Limb (tissue), 2 donors: ENCODE results near the gene PRKAR2B.

Source experiments
- DNase-seq, 2 donors: peaks; one replicate each; pipeline ENCODE4 v3.0.0-alpha.2; 2016; ENCODE audit errors: extremely low spot score in 2 of 2

Gene PRKAR2B

DNA sequence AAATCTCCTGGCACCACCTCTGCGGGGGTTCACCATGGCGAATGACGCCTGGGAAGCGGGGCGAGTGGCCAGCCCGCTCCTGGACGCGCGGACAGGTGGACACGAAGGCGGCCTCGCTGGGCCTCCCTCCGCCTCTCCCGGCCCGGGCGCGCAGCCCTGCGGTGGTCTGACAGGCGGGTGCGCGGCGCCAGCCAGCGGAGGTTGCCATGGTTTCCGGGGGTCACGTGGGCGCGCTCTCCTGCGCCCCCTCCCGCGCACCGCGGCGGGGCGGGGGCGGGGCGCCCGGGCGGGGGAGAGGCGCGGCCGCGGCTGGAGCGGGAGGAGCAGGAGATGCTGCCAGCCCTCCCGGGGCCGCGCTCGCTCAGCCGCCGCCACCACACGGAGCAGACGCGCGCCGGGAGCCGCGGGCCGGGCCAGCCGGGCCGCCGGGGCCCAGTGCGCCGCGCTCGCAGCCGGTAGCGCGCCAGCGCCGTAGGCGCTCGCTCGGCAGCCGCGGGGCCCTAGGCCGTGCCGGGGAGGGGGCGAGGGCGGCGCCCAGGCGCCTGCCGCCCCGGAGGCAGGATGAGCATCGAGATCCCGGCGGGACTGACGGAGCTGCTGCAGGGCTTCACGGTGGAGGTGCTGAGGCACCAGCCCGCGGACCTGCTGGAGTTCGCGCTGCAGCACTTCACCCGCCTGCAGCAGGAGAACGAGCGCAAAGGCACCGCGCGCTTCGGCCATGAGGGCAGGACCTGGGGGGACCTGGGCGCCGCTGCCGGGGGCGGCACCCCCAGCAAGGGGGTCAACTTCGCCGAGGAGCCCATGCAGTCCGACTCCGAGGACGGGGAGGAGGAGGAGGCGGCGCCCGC, at the start of gene PRKAR2B:
TSS of gene PRKAR2B (plus strand) at position 359 of the 848 bp plus-strand sequence. CDS start at position 562, 203 bp downstream.
- DNase-seq = peak; percentile 81 to 92

DNA sequence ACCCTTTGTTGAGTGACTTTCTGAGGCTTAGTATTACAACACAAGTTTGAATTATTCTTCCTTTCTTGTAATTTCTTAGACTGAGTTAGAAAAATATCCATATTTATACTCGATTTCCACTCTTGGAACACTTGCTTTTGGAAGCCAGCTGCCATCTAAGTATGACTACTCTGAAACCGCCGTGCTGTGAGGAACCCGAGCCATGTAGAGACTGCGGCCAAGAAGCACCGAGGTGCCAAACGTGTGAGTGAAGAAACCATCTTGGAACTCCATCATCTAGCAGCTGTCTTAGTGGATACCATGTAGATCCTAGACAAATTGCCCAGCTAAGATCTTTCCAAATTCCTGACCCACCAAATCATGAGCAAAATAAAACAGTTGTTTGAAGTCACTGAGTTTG, 49.7 kb upstream of the PRKAR2B start:
- no peak for DNase-seq

DNA sequence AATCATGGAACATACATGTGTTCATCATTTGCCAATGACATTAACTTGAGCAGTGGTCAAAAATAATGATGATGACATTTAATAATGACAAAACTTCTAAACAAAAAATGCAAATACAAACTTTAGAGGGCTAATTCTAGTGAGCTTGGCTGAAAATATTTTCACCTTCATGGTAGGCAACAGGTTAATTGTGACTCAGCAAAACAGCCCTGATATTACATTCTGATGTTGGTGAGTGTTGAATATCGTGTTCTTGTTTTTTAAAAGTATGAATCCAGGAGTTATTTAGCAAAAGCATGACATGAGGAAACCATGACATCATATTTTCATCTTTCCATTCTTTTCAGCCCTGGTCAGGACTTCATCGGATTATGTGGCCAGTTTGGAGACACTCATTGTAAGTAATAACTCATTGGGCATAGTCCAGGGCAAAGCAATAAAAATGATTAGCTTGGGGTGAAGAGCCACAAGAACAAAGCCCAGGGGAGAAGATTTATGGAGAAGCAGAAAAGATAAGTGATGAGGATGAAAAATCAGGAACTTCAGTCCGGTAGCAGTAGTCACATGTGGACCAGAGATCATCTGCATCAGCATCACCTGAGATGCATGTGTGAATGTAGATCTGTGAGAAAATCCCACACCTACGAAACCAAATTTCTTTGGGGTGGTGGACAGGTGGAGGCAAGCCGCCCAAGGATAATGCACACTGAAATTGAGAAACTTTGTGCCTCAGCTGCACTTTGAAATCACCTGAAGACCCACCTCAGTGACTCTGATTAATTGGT, 46.8 kb upstream of the PRKAR2B start:
- DNase-seq = no peak

DNA sequence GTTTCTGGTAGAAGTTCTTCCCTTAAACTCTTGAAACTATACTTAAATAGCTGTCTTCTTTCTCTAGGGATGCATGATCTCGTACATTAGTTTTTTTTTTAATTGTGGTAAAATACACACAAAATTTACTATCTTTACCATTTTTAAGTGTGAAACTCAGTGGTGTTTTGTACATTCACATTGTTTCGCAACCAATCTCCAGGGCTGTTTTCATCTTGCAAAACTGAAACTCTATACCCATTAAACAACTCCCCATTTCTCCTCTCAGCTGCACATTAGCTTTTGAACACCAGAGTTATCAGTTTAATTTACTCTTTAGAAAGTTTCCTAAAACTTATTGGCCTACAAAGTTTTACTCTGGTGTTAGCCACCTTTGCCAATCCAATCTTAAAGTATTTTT, 45.5 kb upstream of the PRKAR2B start:
- DNase-seq = no peak

DNA sequence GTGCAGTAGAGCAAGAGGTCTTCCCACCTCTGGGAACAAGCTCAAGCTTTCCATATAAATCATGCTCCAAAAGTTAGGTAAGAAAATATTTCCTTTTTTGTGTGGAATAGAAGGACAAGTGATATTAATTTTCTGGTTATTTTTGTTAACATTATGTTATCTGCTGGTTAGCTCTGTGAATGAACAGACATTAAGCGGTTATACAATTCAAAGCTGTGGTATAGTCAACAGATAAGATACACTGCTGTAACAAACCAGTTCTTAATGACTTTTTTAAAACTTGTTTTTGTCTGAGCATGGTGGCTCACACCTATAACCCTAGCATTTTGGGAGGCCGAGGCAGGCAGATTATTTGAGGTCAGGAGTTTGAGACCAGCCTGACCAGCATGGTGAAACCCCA, 43.0 kb upstream of the PRKAR2B start:
- DNase-seq = no peak

DNA sequence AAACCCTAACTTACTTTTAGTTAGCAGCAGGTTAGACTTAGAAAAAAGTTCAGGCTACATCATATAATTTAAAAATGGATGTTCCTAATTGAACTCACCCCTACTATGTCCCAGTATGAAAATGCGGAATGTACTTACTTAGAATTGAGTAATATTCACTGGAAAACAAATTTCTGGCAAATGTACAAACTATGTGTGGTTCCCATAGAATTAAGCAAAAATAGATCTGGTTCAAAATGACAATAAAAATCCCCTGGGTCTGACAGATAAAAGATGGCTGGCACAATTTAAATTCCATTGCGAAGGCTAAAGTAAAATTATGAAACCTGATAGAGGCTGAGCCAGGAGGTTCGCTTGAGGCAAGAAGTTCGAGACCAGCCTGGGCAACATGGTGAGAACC, 42.4 kb upstream of the PRKAR2B start:
- DNase-seq = no peak

DNA sequence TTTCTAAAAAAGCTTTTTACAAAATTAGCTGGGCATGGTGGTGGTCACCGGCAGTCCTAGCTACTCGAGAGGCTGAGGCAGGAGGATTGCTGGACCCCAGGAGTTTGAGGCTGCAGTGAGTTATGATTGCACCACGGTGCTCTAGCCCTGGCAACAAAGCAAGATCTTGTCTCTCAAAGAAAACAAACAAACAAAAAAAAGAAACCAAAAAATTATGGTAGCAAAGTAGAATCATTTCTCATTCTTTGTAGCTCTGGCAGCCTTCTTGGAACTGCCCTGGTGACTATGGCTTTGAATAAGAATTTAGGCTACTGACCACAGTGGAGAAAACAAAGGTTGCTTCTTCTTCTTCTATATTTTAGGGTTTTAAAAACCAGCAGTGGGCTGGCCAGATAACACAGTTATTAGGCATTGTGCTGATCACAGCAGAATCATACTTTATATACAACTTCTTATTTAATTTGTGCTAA, 41.9 kb upstream of the PRKAR2B start:
- no peak for DNase-seq

DNA sequence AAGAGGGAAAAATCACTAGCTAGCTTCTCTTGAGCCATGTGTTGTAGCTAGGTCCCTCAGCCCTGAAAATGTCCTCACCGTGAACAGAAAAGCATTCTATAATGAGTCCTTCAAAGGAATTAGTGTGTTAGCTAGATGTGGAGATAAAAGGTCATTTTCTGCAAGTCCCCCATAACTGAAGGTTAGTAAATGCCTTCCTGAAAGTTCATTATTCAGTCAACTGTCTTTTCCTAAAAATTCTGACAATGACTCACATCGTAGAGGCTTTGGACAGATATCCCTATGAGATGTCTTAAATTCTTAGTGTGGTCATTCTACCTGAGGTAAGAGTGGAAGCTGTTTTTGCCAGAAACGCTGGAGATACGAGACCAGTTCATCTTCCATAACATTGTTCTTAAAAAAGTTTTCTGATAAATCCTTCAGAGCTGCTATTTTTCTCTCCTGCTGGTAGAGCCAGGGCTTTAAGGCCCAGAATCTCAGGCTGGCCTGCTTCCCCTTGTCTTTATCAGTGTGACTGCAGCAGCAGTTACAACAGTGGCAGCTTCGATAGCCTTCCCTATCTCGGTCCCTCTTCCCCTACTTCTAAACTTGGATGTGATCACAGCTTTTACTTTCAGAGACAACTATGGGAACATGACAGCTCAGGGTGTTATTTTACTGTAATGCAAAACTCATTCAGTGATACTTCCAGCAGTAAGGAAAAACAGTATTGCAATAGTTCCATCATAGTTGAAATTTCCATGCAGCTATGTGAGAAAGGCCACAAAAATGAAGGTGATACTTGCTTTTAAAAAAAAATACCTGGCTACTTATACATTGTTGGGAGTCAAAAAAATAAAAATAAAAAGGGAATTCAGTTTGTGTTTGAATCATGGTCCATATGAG, 37.3 kb upstream of the PRKAR2B start:
- DNase-seq = no peak

DNA sequence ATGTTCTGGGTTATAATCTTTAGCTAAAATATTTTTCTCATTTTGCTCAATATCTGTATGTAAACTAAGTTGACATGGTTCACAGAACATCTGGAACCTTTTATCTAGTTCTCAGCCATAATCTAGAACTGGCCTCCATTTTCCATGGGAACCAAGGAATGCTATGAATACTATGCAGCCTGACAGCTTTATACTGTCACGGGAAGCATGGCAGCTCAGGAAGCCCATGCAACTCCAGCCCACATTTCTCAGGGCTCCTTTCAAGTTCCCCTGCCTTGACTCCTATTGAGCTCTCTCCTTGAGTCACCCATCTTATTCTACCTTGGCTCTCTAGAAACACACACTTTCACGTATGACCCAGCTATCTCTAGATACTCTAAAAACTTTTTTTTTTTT, 36.6 kb upstream of the PRKAR2B start:
- no peak for DNase-seq

DNA sequence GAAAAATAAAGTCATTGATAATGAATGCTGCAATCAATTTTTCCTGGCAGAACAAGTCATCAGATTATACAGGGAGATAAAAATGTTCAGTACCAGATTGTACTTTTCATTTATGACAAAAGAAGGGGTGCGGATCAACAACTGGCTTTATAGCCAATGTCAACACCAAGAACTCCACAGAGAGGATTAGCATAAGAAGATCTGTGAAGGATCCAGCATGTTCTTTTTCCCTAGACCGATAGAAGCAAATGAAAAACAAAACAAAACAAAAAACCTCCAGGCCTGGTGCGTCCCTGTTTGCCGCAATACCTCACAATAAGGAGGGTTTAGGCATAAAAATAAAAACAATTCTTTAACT, 34.7 kb upstream of the PRKAR2B start:
- no peak for DNase-seq

DNA sequence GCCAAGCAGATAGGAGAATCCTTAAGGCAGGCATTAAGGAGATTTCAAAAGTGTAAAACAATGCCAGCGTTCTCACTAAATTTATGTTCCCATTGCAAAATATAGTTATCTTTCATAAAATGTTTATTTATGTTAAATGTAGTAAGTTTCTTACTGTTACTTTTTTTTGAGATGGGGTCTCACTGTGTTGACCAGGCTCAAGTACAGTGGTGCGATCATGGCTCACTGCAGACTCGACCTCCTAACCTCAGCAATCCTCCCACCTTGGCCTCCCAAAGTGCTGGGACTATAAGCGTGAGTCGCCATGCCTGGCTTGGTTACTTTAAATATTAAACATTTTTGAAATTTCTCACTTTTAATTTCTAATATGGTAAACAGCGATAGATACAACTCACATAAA, 31.8 kb upstream of the PRKAR2B start:
- DNase-seq = no peak

DNA sequence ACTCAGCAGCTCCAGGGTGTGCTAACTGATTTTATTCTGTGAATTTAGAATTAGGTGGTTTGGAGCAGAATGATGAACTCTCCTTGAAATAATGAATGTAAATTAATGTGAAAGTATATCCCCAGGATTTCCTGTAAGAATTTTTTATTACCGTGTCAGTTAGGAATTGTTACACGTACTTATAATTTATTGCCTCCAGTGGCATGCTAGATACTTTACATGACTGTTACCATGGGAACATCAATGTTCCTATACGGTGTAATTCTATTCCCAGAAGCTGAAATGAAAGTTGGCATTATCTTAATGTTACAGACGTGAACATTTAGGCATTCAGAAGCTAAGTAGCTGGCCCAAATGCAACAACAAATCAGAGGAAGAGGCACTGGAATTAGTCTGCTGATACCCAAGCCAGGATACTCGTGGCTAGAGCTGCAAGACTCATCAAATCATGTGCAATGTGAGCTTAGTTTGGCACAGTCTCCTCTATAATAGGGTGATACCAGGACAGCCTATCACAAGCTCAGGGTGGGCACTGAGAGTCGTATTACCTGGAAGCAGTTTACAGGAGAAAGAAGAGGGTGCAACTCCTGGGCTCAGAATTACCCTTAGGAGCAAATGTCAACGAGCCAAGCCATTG, 30.0 kb upstream of the PRKAR2B start:
- peak in 1 of 2 donors; percentile 24 for DNase-seq

DNA sequence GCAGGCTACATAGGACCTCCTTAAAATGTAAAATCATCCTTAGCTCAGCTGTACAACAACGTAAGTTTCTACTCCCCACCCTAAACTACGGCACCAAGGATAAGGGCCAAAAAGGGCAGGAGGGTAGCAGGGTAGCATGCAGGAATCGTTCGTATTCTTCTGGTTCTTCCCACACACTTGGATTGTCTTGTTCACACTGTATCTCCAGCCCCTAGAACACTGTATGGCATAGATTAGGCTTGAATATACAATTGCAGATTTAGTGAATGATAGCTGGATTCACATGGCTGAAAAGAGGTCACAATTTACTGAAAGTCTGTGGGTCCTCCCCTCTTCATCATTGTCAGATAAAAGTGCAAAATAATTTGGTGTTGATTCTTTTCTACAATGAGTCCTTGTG, 28.2 kb upstream of the PRKAR2B start:
- DNase-seq = no peak

DNA sequence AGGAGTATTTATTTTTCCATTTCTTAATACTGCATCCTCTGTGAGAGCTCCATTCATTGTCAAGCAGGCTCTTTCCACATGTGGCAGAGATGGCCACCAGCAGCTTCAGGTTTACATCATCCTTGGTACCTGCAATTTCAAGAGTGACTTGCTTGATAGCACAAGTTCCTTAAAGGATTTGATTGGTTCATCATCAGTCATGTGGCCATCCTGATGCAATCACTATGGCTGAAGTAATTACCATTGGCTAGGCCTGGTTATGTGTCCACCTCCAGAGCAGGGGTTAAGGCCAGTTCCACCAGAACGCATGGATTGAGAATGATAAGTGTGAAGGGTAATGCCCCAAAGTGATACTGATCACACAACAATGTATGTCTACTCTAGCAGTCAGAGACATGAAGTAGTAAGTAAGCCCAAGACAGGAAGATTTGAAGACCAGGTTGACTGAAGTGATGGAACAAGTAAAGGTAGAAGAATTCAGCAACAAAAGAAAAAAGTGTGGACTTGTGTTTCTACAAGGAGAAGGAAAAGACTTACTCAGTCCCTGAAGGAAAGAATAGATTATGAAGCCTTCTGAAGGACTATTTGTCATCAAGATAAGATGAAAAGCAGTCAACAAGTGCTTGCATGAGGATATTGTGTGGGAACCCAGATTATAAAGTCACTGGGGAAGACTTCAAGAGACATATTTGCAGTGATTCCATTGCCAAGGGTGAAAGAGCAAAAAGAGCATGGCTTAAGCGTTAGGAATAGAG, 26.4 kb upstream of the PRKAR2B start:
- DNase-seq = no peak

DNA sequence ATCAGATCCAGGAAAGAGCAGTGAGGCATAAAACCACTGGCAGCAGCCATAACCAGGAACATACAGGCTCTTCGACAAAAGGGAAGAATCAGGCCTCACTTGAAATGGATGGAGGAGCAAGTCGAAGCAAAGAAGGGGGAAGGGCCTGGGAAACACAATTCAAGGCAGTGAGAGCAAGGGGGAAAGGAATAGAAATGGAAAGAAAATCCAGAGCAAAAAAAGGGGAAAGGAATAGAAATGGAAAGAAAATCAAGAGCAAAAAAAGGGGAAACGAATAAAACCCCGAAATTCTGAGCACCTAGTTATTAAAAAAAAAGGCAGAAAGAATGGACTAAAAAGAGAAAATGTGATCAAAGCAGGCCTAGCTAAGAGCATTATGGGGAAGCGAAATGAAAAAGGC, 24.1 kb upstream of the PRKAR2B start:
- no peak for DNase-seq

DNA sequence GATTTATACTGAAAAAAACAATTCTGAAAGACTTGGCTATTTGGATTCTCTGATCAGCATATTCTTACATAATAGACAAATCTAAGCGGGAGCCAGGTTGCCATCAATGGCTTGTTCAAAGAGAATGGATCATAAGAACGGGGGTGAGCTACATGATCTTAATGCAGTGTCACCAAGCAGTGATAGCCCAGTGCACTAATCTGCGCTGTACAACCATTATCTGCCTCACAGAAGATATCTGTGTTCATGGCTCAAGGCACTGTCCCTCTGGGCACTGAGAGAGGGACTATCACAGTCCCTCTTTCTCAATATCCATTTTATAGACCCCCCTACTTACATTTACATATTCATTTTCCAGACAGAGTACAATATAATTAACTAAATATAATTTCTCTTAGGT, 22.9 kb upstream of the PRKAR2B start:
- DNase-seq = no peak

DNA sequence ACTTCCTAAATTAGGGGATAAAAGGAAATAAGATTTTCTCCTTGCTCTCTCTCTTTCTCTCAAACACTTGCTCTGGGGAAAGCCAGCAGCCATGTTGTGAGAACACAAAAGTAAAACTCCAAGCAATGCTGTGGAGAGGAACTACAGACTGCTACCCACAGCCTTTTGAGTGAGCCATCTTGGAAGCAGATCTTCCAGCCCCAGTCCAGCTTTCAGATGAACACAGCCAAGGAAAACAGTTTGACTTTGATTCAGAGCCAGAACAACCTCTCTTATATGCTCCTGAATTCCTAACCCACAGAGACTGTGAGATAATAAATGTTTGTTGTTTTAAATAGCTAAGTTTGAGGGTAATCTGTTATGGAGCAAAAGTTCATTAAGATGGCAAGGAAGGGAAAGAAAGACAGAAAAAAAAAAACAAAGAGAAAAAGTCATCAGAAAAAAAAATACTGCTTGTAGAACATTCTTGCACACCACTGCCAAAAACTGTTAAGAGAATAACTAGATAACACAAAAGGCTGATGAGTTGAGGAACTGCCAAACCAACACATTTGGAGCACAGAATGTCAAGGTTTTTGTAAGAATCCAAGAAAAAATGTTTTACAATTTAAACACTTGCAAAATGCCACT, 20.9 kb upstream of the PRKAR2B start:
- DNase-seq = no peak

DNA sequence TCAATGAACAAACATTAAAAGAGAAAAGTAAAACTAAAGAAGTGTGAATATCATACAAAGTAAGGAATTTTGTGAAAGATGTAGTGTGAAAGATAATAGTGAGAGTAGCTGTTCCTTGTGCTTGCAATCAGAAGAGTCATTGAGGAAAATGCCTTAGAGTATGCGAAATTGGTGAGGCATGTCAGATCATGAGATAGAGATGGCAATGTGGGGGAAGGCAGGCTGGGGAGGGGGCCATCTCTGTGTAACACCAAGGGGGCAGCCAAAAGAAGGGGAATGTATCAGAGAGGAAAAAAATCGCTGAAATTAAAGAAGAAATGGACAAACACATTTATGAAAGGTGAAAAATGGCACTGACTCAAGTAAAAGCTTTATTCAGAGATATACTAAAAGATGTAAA, 19.6 kb upstream of the PRKAR2B start:
- DNase-seq = no peak

DNA sequence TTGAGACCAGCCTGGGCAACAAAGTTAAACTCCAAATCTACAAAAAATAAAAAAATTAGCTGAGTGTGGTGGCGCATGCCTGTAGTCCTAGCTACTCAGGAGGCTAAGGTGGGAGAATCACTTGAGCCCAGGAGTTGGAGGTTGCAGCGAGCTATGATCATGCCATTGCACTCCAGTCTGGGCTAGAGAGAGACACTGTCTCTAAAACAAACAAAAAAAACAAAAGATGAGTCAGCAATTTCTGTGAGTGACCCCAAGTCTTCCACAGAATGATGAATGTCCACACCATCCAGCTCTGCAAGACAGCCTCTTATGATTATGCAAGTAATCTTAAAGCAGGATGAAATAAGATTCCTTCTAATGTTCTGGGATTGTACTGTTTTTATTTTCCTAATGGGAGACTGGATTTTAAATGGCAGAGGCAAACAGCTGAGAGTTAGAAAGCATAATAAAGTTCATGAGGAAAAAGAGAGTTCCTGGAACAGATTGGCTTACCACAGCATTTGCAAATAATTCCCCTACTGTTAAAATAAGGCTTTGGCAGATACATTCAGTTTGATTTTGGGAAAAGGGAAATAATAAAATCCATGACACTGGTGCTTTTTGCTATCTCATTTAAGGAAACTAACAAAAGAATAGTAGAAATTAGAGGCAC, 18.9 kb upstream of the PRKAR2B start:
- no peak for DNase-seq

DNA sequence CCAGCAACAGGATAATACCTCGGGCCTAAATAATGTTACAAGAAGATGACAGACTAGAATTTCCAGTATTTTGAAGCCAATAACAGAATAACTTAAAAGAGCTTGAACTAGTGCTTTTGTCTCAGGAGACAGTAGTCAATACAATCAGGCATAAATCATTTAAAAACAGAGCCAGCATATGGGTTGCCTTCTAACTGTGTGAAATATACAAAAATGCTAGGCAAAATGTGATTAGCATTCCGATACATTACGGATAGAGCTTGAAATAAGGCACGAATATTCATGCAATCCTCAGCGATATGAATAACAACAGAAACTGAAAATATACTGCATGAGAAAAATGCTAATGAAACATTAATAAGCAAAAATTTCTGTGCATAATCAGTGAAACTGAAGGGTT, 18.3 kb upstream of the PRKAR2B start:
- no peak for DNase-seq
